ENCODE measurements around the gene WT1.

- TF ChIP-seq CTCF (IDR thresholded peaks at IDR 0.05) (no peak), ZFX (IDR thresholded peaks at IDR 0.05; ENCODE audit: borderline replicate concordance) (no peak)
These were observed 44.6 kb downstream of the WT1 start for GRCh38 chr11:32390712-32391111.

Data from 22Rv1 (cell line).